ENCODE measurements around the gene FHIT. TPM values are rescaled to one million over a fixed set of nuclear protein-coding genes. Genes with fewer than 3 reads are reported as not detected.

FHIT gene
- total RNA-seq, 1 donor = 2.2 TPM

GRCh38 chr3:60282866-60283265, 968.4 kb downstream of the FHIT start:
- TF ChIP-seq CTCF (IDR thresholded peaks at IDR 0.05; ENCODE audit: insufficient read depth, low read depth, low read length) = no peak
- no peak for DNase-seq (ENCODE audit: low read depth)
- H3K4me3 ChIP-seq (ENCODE audit: low read depth, low read length) = no peak overlapping the region

GRCh38 chr3:60281970-60282369, 969.3 kb downstream of the FHIT start:
- no peak overlapping the region for H3K4me3 ChIP-seq (ENCODE audit: low read depth, low read length)
- no peak for TF ChIP-seq CTCF (IDR thresholded peaks at IDR 0.05; ENCODE audit: insufficient read depth, low read depth, low read length)
- no peak for DNase-seq (ENCODE audit: low read depth)

GRCh38 chr3:60277361-60277800, 973.9 kb downstream of the FHIT start:
- TF ChIP-seq CTCF (IDR thresholded peaks at IDR 0.05; ENCODE audit: insufficient read depth, low read depth, low read length) = no peak
- H3K4me3 ChIP-seq (ENCODE audit: low read depth, low read length) = no peak overlapping the region
- DNase-seq (ENCODE audit: low read depth) = no peak

- DNase-seq (ENCODE audit: low read depth) = no peak
- TF ChIP-seq CTCF (IDR thresholded peaks at IDR 0.05; ENCODE audit: insufficient read depth, low read depth, low read length) = no peak
- no peak overlapping the region for H3K4me3 ChIP-seq (ENCODE audit: low read depth, low read length)
Measured at GRCh38 chr3:60276615-60277014, 974.6 kb downstream of the FHIT start.

- H3K4me3 ChIP-seq (ENCODE audit: low read depth, low read length) = no peak overlapping the region
- DNase-seq (ENCODE audit: low read depth) = no peak
- TF ChIP-seq CTCF (IDR thresholded peaks at IDR 0.05; ENCODE audit: insufficient read depth, low read depth, low read length) = no peak
Measured at GRCh38 chr3:60274646-60275045, 976.6 kb downstream of the FHIT start.

GRCh38 chr3:60274098-60274497, 977.2 kb downstream of the FHIT start:
- TF ChIP-seq CTCF (IDR thresholded peaks at IDR 0.05; ENCODE audit: insufficient read depth, low read depth, low read length) = no peak
- H3K4me3 ChIP-seq (ENCODE audit: low read depth, low read length) = no peak overlapping the region
- no peak for DNase-seq (ENCODE audit: low read depth)

- no peak for TF ChIP-seq CTCF (IDR thresholded peaks at IDR 0.05; ENCODE audit: insufficient read depth, low read depth, low read length)
- H3K4me3 ChIP-seq (ENCODE audit: low read depth, low read length) = no peak overlapping the region
- no peak for DNase-seq (ENCODE audit: low read depth)
Measured at GRCh38 chr3:60269829-60270266, 981.4 kb downstream of the FHIT start.

Data from fibroblast of villous mesenchyme (primary cell).